RWPE1 (cell line): Measurements from ENCODE around the gene THAP12.
A peak's percentile ranks its signal among the peaks of the same experiment; 100 is the strongest.
"Not testable (repeated sequence)": the region's sequence is repeated elsewhere in the genome, so short reads cannot be mapped to it uniquely, and the experiment has no call there.

Source experiments
- CTCF ChIA-PET: fragments of 350-600 bp; sonication (Branson Sonifier 250); formaldehyde crosslinking; extraction: SDS; loops from one replicate; lab custom pipeline; 2021; lab: Yijun Ruan, JAX
- POLR2A ChIA-PET: fragments of 400-600 bp; formaldehyde crosslinking; extraction: SDS; loops from one replicate; lab custom pipeline; 2020; ENCODE audit warnings: antibody characterized with exemption; ENCODE audit not compliant: low non-redundant PET; lab: Yijun Ruan, JAX
- DNase-seq: peaks from one replicate; pipeline ENCODE4 v3.0.0; 2012; ENCODE audit warnings: low spot score
- H3K27ac ChIP-seq: fragments of 450-650 bp; 2 replicates; pipeline ENCODE4 v1.5.1; 2017
- TF ChIP-seq, protein P1 (sequence below): fragments of 450-650 bp; conservative IDR thresholded peaks from 2 replicates; pipeline ENCODE4 v1.5.1; 2017; ENCODE audit warnings: low read depth, mild to moderate bottlenecking

Gene THAP12

DNA sequence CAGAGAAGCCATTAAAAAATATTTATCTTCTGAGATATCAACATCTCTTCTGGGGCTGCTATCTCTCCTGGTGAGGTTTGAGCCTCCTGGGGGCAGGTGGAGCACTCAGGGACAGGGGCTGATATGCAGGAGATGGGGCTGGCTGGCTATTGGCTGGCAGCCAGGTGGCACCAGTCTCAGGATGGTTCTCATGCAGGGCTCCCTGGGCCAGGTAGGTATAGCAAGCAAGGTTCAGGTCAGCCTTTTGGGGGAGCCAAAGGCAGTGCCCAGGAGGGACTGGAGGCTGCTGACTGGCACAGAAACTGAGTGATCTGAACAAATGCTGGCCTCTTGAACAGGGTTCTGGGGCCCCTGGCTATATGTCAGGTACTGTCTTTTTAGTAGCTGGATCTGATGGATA lies 34.1 kb upstream of the THAP12 start:
- peak; percentile 9 for DNase-seq
- POLR2A ChIA-PET: no interaction called here
- TF ChIP-seq, protein P1, sequence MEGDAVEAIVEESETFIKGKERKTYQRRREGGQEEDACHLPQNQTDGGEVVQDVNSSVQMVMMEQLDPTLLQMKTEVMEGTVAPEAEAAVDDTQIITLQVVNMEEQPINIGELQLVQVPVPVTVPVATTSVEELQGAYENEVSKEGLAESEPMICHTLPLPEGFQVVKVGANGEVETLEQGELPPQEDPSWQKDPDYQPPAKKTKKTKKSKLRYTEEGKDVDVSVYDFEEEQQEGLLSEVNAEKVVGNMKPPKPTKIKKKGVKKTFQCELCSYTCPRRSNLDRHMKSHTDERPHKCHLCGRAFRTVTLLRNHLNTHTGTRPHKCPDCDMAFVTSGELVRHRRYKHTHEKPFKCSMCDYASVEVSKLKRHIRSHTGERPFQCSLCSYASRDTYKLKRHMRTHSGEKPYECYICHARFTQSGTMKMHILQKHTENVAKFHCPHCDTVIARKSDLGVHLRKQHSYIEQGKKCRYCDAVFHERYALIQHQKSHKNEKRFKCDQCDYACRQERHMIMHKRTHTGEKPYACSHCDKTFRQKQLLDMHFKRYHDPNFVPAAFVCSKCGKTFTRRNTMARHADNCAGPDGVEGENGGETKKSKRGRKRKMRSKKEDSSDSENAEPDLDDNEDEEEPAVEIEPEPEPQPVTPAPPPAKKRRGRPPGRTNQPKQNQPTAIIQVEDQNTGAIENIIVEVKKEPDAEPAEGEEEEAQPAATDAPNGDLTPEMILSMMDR: no peak
- H3K27ac ChIP-seq: no peak overlapping the region
- CTCF ChIA-PET: no interaction called here

DNA sequence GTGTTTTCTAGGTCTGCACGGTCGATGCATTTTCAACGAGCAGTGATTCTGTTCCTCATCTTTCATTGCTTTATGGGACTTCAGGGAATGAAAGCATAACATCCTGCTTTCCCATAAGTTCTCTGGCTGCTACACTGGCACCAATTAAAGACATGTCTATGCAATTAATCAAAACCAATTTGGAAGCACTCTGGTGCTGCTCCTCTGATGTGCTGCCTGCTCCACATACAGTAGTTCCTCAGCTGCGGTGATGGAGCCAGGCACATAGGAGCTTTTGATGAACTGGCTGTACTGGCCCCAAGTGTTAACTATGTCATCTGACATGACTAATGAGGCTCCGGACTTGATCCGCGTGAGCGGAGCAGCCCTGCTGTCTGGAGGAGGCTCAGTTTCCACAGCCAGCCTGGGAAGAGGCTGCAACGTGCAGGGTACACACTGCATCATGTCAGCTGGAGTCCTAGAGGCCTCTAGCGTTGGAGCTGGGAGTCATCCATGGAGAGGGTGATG lies 30.0 kb upstream of the THAP12 start:
- ChIA-PET POLR2A (no interaction called here), CTCF (no interaction called here)
- TF ChIP-seq, protein P1: no peak
- no peak for DNase-seq
- H3K27ac ChIP-seq: no peak overlapping the region

DNA sequence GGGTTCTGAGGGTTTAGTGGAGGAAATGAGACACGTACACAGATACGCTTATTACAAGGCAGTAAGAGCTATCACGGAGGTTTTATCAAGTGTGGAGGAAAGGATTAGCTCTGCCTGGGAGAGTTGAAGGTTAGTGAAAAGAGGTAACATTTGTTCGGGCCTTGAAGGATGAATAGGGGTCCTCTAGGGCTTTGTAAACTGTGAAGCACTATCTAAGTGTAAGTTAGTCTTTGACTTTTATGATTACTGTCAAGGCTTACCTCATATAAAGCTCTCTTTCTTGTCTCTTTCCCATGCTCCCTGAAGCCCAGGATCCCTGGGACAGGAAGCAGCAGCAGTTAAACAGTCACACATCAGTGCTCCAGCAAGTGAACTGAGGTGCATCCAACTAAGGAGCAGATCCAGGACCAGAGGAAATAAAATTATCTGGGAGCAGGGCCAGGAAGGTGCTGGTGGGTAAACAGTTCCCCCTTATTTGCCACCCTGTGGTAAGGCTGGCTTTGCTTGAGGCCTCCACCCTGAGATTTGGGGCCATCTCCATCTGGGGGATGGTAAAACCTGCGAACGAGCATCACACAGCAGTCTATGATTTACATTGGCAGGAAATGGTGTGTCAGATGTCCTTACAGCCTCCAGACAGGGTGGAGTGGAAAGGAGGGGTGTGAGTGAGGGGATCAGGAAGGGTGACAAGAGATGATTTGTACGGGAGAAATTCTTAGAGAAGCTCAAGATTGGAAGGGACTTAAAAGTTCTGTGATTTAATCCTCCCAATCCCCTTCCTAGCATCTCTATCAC lies 27.4 kb upstream of the THAP12 start:
- CTCF ChIA-PET: no interaction called here

DNA sequence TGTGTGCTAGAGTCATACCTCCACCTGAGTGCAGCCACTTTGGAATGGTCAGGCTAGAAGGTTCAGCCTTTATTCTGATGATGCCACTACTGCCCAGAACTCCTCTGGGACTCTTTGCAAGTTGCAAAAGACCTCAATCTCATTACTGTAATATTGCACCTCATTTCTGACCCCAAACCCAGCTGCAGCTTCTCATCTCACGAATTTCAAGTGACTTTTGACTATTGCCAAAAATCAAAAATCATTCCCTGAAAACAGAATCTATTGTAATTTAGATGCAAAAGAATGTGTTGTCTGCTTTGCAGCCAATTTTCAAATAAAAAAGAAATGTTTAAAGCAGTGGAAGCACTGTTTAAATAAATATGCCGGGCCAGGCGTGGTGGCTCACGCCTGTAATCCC lies 25.4 kb upstream of the THAP12 start:
- ChIA-PET CTCF (no interaction called here), POLR2A (no interaction called here)
- TF ChIP-seq, protein P1: no peak
- DNase-seq: no peak
- H3K27ac ChIP-seq: no peak overlapping the region

More for the DNA sequence above, 27.4 kb upstream of the THAP12 start:
- H3K27ac ChIP-seq: no peak overlapping the region
- TF ChIP-seq, protein P1: no peak
- DNase-seq: no peak
- POLR2A ChIA-PET: no interaction called here

DNA sequence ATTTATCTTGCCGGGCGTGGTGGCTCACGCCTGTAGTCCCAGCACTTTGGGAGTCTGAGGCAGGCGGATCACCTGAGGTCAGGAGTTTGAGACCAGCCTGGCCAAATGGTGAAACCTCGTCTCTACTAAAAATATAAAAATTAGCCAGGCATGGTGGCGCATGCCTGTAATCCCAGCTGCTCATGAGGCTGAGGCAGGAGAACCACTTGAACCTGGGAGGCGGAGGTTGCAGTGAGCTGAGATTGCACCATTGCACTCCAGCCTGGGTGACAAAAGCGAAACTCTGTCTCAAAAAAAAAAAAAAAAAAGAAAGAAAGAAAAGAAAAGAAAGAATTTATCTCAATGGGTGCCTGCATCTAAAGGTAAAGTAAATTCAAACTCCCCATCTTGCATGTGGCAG lies 20.6 kb upstream of the THAP12 start:
- POLR2A ChIA-PET, DNase-seq, H3K27ac ChIP-seq, CTCF ChIA-PET: not testable (repeated sequence)

DNA sequence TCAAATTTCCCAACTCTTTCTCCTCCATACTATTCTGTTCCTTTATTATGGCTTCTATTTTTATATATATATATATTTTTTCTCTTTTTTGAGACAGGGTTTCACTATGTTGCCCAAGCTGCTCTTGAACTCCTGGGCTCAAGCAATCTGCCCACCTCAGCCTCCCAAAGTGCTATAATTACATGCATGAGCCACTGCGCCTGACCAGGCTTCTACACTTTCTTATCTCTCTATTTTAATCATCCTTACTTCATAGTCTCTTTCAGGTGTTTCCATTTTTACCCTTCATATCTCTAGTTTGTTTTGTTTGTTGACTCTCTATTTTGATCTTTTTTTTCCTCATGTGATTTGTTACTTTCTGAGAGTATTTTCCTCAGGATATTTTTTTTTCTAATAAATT lies 20.0 kb upstream of the THAP12 start:
- ChIA-PET CTCF (no interaction called here), POLR2A (no interaction called here)
- no peak overlapping the region for H3K27ac ChIP-seq
- TF ChIP-seq, protein P1: no peak
- DNase-seq: no peak

DNA sequence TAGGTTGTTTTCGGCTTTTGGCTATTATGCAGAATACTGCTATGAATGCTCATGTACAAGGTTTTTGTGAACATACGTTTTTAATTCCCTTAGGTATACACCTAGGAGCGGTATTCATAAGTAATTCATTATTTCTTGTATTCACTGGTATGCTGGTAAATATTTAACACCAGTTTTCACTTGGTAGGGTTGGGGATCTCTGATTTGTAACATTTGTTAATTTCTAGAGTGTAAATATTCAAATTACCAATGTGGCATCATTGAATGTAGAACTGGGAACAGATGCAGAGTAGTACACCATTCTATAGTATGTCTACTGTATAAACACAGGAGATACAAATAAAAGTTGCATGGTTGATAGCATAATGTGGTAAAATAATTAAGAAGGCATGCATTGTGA lies 16.5 kb upstream of the THAP12 start:
- ChIA-PET POLR2A (no interaction called here), CTCF (no interaction called here)
- no peak for DNase-seq
- H3K27ac ChIP-seq: no peak overlapping the region
- TF ChIP-seq, protein P1: no peak
